ENCODE measurements around the gene FARP1.

FARP1 gene

DNA sequence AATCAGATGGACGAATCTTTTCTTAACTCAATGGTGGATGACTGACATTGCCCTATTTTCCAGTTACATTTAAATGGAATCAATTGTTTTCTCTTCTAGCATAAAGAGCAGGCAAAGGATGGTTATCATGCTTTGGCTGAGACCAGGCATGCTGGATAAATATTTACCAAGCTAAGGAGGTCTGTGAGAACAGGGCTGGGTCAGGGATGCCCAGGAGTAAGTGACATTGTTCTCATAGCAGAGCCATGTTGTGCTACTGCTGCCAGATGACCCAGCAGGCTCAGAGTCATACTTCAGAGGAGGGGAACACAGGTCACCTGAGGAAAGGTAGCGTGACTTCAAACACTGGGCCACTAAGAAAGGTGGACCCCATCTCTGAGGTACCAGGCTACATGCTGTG is 150.2 kb downstream of the FARP1 start:
- TF ChIP-seq, protein P1, sequence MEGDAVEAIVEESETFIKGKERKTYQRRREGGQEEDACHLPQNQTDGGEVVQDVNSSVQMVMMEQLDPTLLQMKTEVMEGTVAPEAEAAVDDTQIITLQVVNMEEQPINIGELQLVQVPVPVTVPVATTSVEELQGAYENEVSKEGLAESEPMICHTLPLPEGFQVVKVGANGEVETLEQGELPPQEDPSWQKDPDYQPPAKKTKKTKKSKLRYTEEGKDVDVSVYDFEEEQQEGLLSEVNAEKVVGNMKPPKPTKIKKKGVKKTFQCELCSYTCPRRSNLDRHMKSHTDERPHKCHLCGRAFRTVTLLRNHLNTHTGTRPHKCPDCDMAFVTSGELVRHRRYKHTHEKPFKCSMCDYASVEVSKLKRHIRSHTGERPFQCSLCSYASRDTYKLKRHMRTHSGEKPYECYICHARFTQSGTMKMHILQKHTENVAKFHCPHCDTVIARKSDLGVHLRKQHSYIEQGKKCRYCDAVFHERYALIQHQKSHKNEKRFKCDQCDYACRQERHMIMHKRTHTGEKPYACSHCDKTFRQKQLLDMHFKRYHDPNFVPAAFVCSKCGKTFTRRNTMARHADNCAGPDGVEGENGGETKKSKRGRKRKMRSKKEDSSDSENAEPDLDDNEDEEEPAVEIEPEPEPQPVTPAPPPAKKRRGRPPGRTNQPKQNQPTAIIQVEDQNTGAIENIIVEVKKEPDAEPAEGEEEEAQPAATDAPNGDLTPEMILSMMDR (IDR thresholded peaks at IDR 0.05; ENCODE audit: poor library complexity, severe bottlenecking), result no peak
- no peaks in the 10 kb centered on the region for H3K4me1 ChIP-seq (ENCODE audit: insufficient read depth, poor library complexity, severe bottlenecking)
- no peaks in the 10 kb centered on the region for H3K9me3 ChIP-seq (ENCODE audit: severe bottlenecking)
- no peak overlapping the region for H3K27ac ChIP-seq (ENCODE audit: poor library complexity, severe bottlenecking)
- ATAC-seq (ENCODE audit: low read depth), result no peak
- no peak for DNase-seq (ENCODE audit: low spot score)
- no peaks in the 10 kb centered on the region for H3K36me3 ChIP-seq (ENCODE audit: low read depth)
- no peak overlapping the region for H3K4me3 ChIP-seq (ENCODE audit: severe bottlenecking)
- H3K27me3 ChIP-seq (ENCODE audit: insufficient read depth, poor library complexity, severe bottlenecking), result no peaks in the 10 kb centered on the region

DNA sequence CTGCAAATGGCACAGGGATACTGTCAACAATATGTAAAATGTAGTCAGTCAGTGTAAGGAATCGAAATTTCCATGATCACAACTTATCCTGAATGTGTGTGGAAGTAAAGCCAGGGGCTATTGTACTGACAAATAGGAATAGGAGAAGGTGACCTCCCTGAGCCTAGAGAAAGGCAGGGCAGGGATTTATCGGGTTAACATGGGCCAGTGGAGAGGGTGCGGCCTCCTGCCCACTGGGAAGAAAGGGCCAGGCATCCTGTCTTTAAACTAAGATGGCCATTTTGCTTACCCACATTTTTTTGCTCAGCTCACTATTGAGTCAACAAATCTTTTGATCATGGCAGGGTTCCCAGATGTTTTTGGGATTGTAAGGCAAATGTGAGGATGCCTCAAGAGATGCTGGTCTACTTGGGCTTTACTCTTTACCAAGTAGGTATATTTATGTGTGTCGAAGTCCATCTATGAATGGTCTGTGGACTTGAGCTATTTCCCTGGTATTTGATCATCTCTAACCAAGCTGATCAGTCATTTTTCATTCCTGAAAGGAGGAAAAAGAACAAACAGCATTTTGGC is 150.8 kb downstream of the FARP1 start:
- Histone ChIP-seq H3K4me3 (ENCODE audit: severe bottlenecking) (no peak overlapping the region), H3K27ac (ENCODE audit: poor library complexity, severe bottlenecking) (no peak overlapping the region), H3K27me3 (ENCODE audit: insufficient read depth, poor library complexity, severe bottlenecking) (no peaks in the 10 kb centered on the region), H3K9me3 (ENCODE audit: severe bottlenecking) (no peaks in the 10 kb centered on the region), H3K4me1 (ENCODE audit: insufficient read depth, poor library complexity, severe bottlenecking) (no peaks in the 10 kb centered on the region), H3K36me3 (ENCODE audit: low read depth) (no peaks in the 10 kb centered on the region)
- ATAC-seq (ENCODE audit: low read depth), result no peak; the same call in 2 of the 3 replicates
- DNase-seq (ENCODE audit: low spot score), result no peak
- TF ChIP-seq, protein P1 (IDR thresholded peaks at IDR 0.05; ENCODE audit: poor library complexity, severe bottlenecking), result no peak

DNA sequence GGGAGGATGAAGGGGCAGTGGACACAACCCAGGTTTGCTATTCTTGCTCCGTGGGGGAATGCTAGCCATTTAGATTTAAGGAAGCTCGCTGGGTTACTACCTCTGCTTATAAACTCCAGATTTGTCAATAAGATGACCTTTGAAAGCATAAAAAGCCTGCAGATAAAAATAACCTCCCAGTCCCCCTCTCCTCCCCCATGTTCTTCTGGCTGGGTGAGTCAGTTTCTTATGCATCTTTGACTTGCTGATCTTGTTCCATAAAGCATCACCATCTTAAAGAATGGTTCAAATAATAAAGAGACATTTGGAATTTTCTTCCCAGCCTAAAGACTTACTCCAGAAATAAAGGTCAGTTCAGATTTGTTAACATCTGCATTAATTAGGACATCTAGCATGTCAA is 152.5 kb downstream of the FARP1 start:
- no peaks in the 10 kb centered on the region for H3K9me3 ChIP-seq (ENCODE audit: severe bottlenecking)
- H3K27me3 ChIP-seq (ENCODE audit: insufficient read depth, poor library complexity, severe bottlenecking), result no peaks in the 10 kb centered on the region
- H3K4me3 ChIP-seq (ENCODE audit: severe bottlenecking), result no peak overlapping the region
- ATAC-seq (ENCODE audit: low read depth) (no peak), DNase-seq (ENCODE audit: low spot score) (no peak)
- TF ChIP-seq, protein P1 (IDR thresholded peaks at IDR 0.05; ENCODE audit: poor library complexity, severe bottlenecking), result no peak
- no peak overlapping the region for H3K27ac ChIP-seq (ENCODE audit: poor library complexity, severe bottlenecking)
- no peaks in the 10 kb centered on the region for H3K36me3 ChIP-seq (ENCODE audit: low read depth)
- H3K4me1 ChIP-seq (ENCODE audit: insufficient read depth, poor library complexity, severe bottlenecking), result no peaks in the 10 kb centered on the region

DNA sequence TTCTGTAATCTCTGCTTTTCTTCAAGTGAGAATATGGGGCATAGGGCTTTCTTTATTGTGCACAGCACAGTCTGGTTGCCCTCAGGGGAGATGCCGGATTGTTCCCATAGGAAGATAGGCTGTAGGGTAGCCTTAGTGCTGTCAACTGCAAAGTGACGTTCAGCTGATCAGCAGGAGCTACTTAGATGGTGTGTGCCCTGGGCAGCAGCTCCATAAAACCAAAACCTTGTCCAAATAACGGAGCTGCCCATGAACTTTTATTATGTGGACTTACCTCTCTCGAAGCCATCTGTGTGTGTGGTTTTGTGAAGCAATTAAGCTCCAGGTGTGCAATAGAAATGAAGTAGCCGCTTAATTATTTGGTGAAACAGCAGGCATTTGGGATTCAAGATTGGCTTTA is 154.2 kb downstream of the FARP1 start:
- ATAC-seq (ENCODE audit: low read depth), result no peak
- no peak overlapping the region for H3K27ac ChIP-seq (ENCODE audit: poor library complexity, severe bottlenecking)
- H3K27me3 ChIP-seq (ENCODE audit: insufficient read depth, poor library complexity, severe bottlenecking), result no peaks in the 10 kb centered on the region
- no peaks in the 10 kb centered on the region for H3K36me3 ChIP-seq (ENCODE audit: low read depth)
- H3K9me3 ChIP-seq (ENCODE audit: severe bottlenecking), result no peaks in the 10 kb centered on the region
- H3K4me3 ChIP-seq (ENCODE audit: severe bottlenecking), result no peak overlapping the region
- no peak for DNase-seq (ENCODE audit: low spot score)
- H3K4me1 ChIP-seq (ENCODE audit: insufficient read depth, poor library complexity, severe bottlenecking), result peaks cover 6% of the 10 kb centered on the region
- TF ChIP-seq, protein P1 (IDR thresholded peaks at IDR 0.05; ENCODE audit: poor library complexity, severe bottlenecking), result no peak

DNA sequence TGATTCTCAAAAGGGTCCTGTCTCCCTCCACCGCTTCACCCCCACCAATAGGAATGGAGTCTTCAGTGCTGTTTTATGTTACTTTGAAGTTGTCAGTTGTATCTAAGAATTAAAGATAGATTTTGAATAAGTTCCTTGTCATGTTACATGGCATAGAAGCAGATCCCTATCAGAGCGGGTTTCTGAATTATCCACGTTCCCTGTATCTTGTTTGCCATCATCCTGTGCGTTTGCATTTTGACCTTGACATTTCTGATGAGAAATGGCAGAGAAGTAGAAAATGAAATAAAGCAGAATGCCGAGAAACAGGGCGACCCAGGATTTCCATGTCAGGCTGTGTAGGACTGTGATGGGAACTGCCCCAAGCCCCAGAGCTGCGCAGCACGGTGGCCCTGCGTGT is 154.9 kb downstream of the FARP1 start:
- H3K27ac ChIP-seq (ENCODE audit: poor library complexity, severe bottlenecking), result no peak overlapping the region
- H3K4me3 ChIP-seq (ENCODE audit: severe bottlenecking), result no peak overlapping the region
- no peaks in the 10 kb centered on the region for H3K9me3 ChIP-seq (ENCODE audit: severe bottlenecking)
- DNase-seq (ENCODE audit: low spot score) (no peak), ATAC-seq (ENCODE audit: low read depth) (no peak)
- TF ChIP-seq, protein P1 (IDR thresholded peaks at IDR 0.05; ENCODE audit: poor library complexity, severe bottlenecking), result no peak
- H3K4me1 ChIP-seq (ENCODE audit: insufficient read depth, poor library complexity, severe bottlenecking), result peaks cover 6% of the 10 kb centered on the region
- H3K27me3 ChIP-seq (ENCODE audit: insufficient read depth, poor library complexity, severe bottlenecking), result no peaks in the 10 kb centered on the region
- no peaks in the 10 kb centered on the region for H3K36me3 ChIP-seq (ENCODE audit: low read depth)

Data from RWPE2 (cell line).